Neural cell (in vitro differentiated cells): ENCODE measurements around the gene C11orf21. TPM values are rescaled to one million over a fixed set of nuclear protein-coding genes. Genes with fewer than 3 reads are reported as not detected.

Experiments
- H2AFZ ChIP-seq: fragments of 200-600, 300-800 bp; sonication (generic), shearing (Covaris generic); 2 replicates; pipeline ENCODE4 v1.6.0; 2014; ENCODE audit warnings: low read depth, mild to moderate bottlenecking, antibody characterized with exemption, low read length, moderate library complexity
- H3F3A ChIP-seq: fragments of 200-600 bp; shearing (Covaris generic); 2 replicates; pipeline ENCODE4 v1.6.1; 2016; ENCODE audit warnings: mild to moderate bottlenecking, moderate library complexity, mixed read lengths, antibody characterized with exemption, low read length; ENCODE audit not compliant: insufficient read depth, poor library complexity, severe bottlenecking
- H3K27ac ChIP-seq: fragments of 200-600, 300-800 bp; sonication (generic), shearing (Covaris generic); 2 replicates; pipeline ENCODE4 v1.5.1; 2014; ENCODE audit warnings: mild to moderate bottlenecking, low read length, moderate library complexity
- H3K27me3 ChIP-seq: fragments of 300-800, 200-600 bp; sonication (generic), shearing (Covaris generic); 2 replicates; pipeline ENCODE4 v1.6.0; 2014; ENCODE audit warnings: mild to moderate bottlenecking, low read depth, low read length, moderate library complexity; ENCODE audit not compliant: insufficient read depth
- H3K36me3 ChIP-seq: fragments of 300-800, 200-600 bp; sonication (generic), shearing (Covaris generic); 2 replicates; pipeline ENCODE4 v1.5.1; 2014; ENCODE audit warnings: mild to moderate bottlenecking, antibody characterized with exemption, low read length, moderate library complexity; ENCODE audit not compliant: insufficient read depth
- H3K4me2 ChIP-seq: fragments of 300-800, 200-600 bp; sonication (generic), shearing (Covaris generic); 2 replicates; pipeline ENCODE4 v1.6.0; 2014; ENCODE audit warnings: mild to moderate bottlenecking, low read length
- H3K4me3 ChIP-seq: fragments of 300-800, 200-600 bp; sonication (generic), shearing (Covaris generic); 2 replicates; pipeline ENCODE4 v1.5.1; 2014; ENCODE audit warnings: mild to moderate bottlenecking, low read length, moderate library complexity
- H3K79me2 ChIP-seq: fragments of 200-600 bp; shearing (Covaris generic); replicated peaks from 2 replicates; pipeline ENCODE4 v1.6.0; 2014; ENCODE audit warnings: mild to moderate bottlenecking, low read length, moderate library complexity; ENCODE audit not compliant: insufficient read depth
- H3K9ac ChIP-seq: fragments of 300-800, 200-600 bp; sonication (generic), shearing (Covaris generic); 2 replicates; pipeline ENCODE4 v1.6.1; 2016; ENCODE audit warnings: mild to moderate bottlenecking, low read length, mixed read lengths
- H3K9me2 ChIP-seq: fragments of 200-600 bp; shearing (Covaris generic); 2 replicates; pipeline ENCODE4 v1.6.1; 2016; ENCODE audit warnings: mild to moderate bottlenecking, low read length, mixed read lengths; ENCODE audit not compliant: insufficient read depth
- H3K9me3 ChIP-seq: fragments of 200-600, 300-800 bp; sonication (generic), shearing (Covaris generic); 2 replicates; pipeline ENCODE4 v1.6.1; 2016; ENCODE audit warnings: mild to moderate bottlenecking, mixed run types, low read length, moderate library complexity, mixed read lengths
- H4K20me1 ChIP-seq: fragments of 200-600 bp; shearing (Covaris generic); 2 replicates; pipeline ENCODE4 v1.6.1; 2016; ENCODE audit warnings: mild to moderate bottlenecking, mixed run types; ENCODE audit not compliant: insufficient read depth
- EP300 ChIP-seq: fragments of 450-650 bp; conservative IDR thresholded peaks from 2 replicates; pipeline ENCODE4 v1.6.1; 2014; ENCODE audit warnings: antibody characterized with exemption, mild to moderate bottlenecking, moderate library complexity; ENCODE audit not compliant: poor library complexity, severe bottlenecking
- EZH2 ChIP-seq: fragments of 200-600, 300-800 bp; shearing (Covaris generic), sonication (generic); IDR thresholded peaks from 2 replicates; pipeline ENCODE4 v1.6.1; 2014; ENCODE audit warnings: antibody characterized with exemption, low read length, borderline replicate concordance, mild to moderate bottlenecking; ENCODE audit not compliant: insufficient read depth, poor library complexity, severe bottlenecking
- MXI1 ChIP-seq: fragments of 450-650 bp; conservative IDR thresholded peaks from 2 replicates; pipeline ENCODE4 v1.6.1; 2014; ENCODE audit warnings: antibody characterized with exemption, mild to moderate bottlenecking; ENCODE audit not compliant: poor library complexity, severe bottlenecking
- POLR2AphosphoS5 ChIP-seq: IDR thresholded peaks from 2 replicates; pipeline ENCODE4 v1.6.1; 2012
- RAD21 ChIP-seq: fragments of 450-650 bp; conservative IDR thresholded peaks from 2 replicates; pipeline ENCODE4 v1.6.1; 2014; ENCODE audit warnings: antibody characterized with exemption, mild to moderate bottlenecking, moderate library complexity
- SMC3 ChIP-seq: fragments of 450-650 bp; conservative IDR thresholded peaks from 2 replicates; pipeline ENCODE4 v1.6.1; 2014; ENCODE audit warnings: antibody characterized with exemption, mild to moderate bottlenecking, moderate library complexity; ENCODE audit not compliant: poor library complexity
- TAF1 ChIP-seq: IDR thresholded peaks from 2 replicates; pipeline ENCODE4 v1.6.1; 2012; ENCODE audit warnings: low read depth
- polyA plus RNA-seq: library from polyadenylated mRNA; depleted of rRNA; stranded (reverse); fragments of >200 nt; gene quantifications from 2 replicates; pipeline ENCODE4 v1.2.3, GENCODE V29; 2014
- TF ChIP-seq, protein P1 (sequence below): IDR thresholded peaks from 2 replicates; pipeline ENCODE4 v1.6.1; 2012; ENCODE audit warnings: borderline replicate concordance
- TF ChIP-seq, protein P2 (sequence below): fragments of 450-650 bp; IDR thresholded peaks from 2 replicates; pipeline ENCODE4 v1.5.1; 2014; ENCODE audit warnings: antibody characterized with exemption, mild to moderate bottlenecking, moderate library complexity; ENCODE audit not compliant: poor library complexity, severe bottlenecking

Gene C11orf21
- polyA plus RNA-seq, 1 donor from 2014 or later: not detected

DNA sequence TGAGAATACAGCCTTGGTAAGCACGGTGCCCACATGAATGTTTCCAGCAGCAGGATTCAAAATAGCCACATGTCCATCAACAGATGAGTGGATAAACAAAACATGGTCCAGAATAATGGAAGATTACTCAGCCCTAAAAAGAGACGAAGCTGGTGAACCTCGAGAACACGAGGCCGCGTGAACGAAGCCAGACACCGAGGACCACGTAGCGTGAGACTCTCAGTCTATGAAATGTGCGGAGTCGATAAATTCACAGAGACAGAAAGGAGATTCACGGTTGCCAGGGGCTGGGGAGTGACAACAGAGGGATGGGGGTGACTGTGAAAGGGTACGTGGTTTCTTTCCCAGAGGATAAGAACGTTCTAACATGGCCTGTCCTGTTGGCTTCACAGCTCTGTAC, 28.4 kb downstream of the C11orf21 start:
- Histone ChIP-seq H3K27me3 (peaks cover 48% of the 10 kb centered on the region), H3K9me2 (no peaks in the 10 kb centered on the region)

DNA sequence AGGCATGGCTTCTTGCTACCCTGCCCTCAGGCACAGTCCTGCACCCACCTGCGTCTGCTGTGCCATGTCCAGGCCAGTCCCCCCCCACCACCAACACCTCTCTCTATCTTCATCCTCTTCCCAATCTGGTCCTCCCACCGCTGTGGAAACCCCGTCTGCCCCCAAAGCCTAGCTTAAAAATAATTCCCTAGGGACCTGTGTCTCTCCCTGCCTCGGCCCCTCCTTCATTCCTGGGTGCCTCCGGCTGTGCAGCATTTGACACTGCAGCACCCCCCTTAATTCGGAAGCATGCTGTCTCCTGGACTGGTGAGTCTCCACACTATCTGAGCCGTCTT, 28.8 kb downstream of the C11orf21 start:
- no peak overlapping the region for H3K27ac ChIP-seq
- no peak for TF ChIP-seq EZH2
- no peak for TF ChIP-seq MXI1
- TF ChIP-seq TAF1: no peak
- no peak for TF ChIP-seq EP300
- no peak for TF ChIP-seq RAD21
- no peak for TF ChIP-seq SMC3
- H3K9me3 ChIP-seq: no peaks in the 10 kb centered on the region
- H3F3A ChIP-seq: no peaks in the 10 kb centered on the region
- H3K4me3 ChIP-seq: no peak overlapping the region
- no peak overlapping the region for H3K9ac ChIP-seq
- no peak overlapping the region for H3K4me2 ChIP-seq
- H2AFZ ChIP-seq: no peak overlapping the region
- no peaks in the 10 kb centered on the region for H3K36me3 ChIP-seq
- no peaks in the 10 kb centered on the region for H3K79me2 ChIP-seq
- H4K20me1 ChIP-seq: no peaks in the 10 kb centered on the region
- no peaks in the 10 kb centered on the region for H3K9me2 ChIP-seq
- H3K27me3 ChIP-seq: peaks cover 52% of the 10 kb centered on the region

More for the DNA sequence above, 28.4 kb downstream of the C11orf21 start:
- H3K4me3 ChIP-seq: no peak overlapping the region
- no peak overlapping the region for H3K27ac ChIP-seq
- H3K79me2 ChIP-seq: no peaks in the 10 kb centered on the region
- no peak overlapping the region for H3K4me2 ChIP-seq
- no peak overlapping the region for H3K9ac ChIP-seq
- H4K20me1 ChIP-seq: no peaks in the 10 kb centered on the region
- no peaks in the 10 kb centered on the region for H3K36me3 ChIP-seq
- H2AFZ ChIP-seq: no peak overlapping the region
- TF ChIP-seq EZH2 (no peak), EP300 (no peak), POLR2AphosphoS5 (no peak), MXI1 (no peak), RAD21 (no peak), SMC3 (no peak), TAF1 (no peak)
- TF ChIP-seq, protein P1, sequence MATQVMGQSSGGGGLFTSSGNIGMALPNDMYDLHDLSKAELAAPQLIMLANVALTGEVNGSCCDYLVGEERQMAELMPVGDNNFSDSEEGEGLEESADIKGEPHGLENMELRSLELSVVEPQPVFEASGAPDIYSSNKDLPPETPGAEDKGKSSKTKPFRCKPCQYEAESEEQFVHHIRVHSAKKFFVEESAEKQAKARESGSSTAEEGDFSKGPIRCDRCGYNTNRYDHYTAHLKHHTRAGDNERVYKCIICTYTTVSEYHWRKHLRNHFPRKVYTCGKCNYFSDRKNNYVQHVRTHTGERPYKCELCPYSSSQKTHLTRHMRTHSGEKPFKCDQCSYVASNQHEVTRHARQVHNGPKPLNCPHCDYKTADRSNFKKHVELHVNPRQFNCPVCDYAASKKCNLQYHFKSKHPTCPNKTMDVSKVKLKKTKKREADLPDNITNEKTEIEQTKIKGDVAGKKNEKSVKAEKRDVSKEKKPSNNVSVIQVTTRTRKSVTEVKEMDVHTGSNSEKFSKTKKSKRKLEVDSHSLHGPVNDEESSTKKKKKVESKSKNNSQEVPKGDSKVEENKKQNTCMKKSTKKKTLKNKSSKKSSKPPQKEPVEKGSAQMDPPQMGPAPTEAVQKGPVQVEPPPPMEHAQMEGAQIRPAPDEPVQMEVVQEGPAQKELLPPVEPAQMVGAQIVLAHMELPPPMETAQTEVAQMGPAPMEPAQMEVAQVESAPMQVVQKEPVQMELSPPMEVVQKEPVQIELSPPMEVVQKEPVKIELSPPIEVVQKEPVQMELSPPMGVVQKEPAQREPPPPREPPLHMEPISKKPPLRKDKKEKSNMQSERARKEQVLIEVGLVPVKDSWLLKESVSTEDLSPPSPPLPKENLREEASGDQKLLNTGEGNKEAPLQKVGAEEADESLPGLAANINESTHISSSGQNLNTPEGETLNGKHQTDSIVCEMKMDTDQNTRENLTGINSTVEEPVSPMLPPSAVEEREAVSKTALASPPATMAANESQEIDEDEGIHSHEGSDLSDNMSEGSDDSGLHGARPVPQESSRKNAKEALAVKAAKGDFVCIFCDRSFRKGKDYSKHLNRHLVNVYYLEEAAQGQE: no peak
- TF ChIP-seq, protein P2, sequence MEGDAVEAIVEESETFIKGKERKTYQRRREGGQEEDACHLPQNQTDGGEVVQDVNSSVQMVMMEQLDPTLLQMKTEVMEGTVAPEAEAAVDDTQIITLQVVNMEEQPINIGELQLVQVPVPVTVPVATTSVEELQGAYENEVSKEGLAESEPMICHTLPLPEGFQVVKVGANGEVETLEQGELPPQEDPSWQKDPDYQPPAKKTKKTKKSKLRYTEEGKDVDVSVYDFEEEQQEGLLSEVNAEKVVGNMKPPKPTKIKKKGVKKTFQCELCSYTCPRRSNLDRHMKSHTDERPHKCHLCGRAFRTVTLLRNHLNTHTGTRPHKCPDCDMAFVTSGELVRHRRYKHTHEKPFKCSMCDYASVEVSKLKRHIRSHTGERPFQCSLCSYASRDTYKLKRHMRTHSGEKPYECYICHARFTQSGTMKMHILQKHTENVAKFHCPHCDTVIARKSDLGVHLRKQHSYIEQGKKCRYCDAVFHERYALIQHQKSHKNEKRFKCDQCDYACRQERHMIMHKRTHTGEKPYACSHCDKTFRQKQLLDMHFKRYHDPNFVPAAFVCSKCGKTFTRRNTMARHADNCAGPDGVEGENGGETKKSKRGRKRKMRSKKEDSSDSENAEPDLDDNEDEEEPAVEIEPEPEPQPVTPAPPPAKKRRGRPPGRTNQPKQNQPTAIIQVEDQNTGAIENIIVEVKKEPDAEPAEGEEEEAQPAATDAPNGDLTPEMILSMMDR: no peak
- H3K9me3 ChIP-seq: no peaks in the 10 kb centered on the region
- H3F3A ChIP-seq: no peaks in the 10 kb centered on the region
